ENCODE data around the gene TOR2A.

The TOR2A gene

DNA sequence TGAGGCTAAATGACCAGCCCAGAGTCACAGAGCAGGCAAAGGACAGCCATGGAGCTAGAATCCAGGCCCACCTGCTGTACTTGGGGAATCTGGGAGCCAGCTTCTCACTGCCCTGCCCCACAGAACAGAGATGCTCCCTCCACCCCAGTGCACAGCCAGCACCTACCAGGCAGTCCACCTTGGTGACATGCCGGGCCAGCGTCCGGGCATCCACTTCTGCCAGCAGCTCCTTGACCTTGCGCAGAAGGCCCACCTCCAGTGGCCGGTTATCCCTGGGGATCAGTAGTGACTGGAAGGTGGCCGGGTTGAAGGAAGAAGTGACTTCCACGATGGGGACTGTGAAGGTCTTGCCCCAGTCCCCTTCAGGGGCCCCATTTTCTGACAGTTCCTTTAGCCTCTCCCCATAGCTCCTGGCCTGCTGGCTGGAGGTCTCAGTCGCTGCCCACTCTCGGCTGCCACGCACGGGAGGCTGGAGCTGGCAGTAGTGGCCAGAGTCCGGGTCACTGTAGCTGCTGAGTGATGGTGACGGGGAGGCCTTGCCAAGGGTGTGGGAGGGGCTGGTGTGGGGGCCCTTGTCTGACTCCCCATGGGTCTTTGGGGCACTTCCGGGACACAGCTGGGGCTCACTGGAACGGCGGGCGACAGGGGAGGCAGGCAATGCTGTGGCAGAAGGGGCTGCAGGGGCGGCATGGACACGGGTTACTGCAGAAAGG lies 9.5 kb upstream of the TOR2A start:
- DNase-seq (ENCODE audit: low spot score), result no peak
- in situ Hi-C loops (cut with MboI; ENCODE audit: low sequenced_read_pairs, unreplicated experiment), result no loop called here

DNA sequence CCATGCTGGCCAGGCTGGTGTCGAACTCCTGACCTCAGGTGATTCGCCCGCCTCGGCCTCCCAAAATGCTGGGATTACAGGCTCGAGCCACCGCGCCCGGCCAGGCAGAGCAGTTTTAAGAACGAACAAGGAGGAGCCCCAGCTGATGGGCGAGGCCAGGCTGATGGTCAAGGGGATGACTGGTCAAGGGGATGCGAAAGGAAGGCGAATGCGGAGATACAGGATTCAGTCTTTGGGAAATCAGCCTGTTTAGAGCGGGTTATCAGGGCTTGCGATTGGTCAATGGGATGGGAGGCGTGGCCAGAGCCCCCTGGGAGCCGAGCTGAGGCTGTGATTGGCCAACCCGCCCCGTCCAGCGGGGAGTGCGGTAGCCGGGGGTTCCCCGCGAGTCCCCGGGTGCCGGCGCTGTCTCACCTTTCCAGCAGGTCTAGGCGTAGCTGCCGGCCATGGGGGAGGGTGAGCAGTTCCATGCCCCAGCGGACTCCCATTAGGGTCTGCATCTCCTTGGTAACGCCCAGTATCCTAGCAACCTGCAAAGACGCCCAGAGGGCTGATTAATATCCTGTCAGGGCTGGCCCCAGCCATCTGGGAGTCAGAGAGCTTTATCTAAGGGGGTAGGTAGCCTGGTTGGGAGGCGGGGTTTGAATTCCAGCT lies 7.5 kb upstream of the TOR2A start:
- in situ Hi-C loops (cut with MboI; ENCODE audit: low sequenced_read_pairs, unreplicated experiment), result no loop called here
- DNase-seq (ENCODE audit: low spot score), result no peak
- TF ChIP-seq, protein P1, sequence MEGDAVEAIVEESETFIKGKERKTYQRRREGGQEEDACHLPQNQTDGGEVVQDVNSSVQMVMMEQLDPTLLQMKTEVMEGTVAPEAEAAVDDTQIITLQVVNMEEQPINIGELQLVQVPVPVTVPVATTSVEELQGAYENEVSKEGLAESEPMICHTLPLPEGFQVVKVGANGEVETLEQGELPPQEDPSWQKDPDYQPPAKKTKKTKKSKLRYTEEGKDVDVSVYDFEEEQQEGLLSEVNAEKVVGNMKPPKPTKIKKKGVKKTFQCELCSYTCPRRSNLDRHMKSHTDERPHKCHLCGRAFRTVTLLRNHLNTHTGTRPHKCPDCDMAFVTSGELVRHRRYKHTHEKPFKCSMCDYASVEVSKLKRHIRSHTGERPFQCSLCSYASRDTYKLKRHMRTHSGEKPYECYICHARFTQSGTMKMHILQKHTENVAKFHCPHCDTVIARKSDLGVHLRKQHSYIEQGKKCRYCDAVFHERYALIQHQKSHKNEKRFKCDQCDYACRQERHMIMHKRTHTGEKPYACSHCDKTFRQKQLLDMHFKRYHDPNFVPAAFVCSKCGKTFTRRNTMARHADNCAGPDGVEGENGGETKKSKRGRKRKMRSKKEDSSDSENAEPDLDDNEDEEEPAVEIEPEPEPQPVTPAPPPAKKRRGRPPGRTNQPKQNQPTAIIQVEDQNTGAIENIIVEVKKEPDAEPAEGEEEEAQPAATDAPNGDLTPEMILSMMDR (IDR thresholded peaks at IDR 0.05; ENCODE audit: borderline replicate concordance, control extremely low read depth, extremely low read depth, insufficient read depth, missing control alignments), result no peak

More for the DNA sequence above, 9.5 kb upstream of the TOR2A start:
- TF ChIP-seq, protein P1 (IDR thresholded peaks at IDR 0.05; ENCODE audit: borderline replicate concordance, control extremely low read depth, extremely low read depth, insufficient read depth, missing control alignments), result no peak

DNA sequence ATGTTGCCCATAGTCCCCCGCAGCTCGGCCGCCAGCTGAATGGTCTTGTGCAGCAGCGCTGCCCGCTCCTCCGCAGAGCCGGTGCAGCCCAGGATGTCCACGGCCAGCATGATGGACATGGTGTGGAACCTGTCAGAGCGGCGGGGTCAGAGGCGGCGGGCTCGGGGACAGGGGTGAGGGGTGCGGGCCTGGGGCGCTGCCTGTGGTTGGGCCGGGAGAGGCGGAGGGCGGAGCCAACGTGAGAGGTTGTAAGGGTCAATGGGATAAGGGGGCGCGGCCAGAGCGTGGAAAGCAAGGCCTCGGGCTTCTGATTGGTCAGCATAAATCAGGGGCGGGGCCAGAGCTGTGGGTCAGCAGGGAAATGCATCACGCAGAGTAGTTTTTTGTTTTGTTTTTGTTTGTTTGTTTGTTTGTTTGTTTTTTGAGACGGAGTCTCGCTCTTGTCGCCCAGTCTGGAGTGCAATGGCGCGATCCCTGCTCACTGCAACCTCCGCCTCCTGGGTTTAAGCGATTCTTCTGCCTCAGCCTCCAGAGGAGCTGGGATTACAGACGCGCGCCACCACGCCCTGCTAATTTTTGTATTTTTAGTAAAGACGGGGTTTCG lies 6.8 kb upstream of the TOR2A start:
- TF ChIP-seq, protein P1 (IDR thresholded peaks at IDR 0.05; ENCODE audit: borderline replicate concordance, control extremely low read depth, extremely low read depth, insufficient read depth, missing control alignments), result no peak
- no peak for DNase-seq (ENCODE audit: low spot score)
- in situ Hi-C loops (cut with MboI; ENCODE audit: low sequenced_read_pairs, unreplicated experiment), result no loop called here

DNA sequence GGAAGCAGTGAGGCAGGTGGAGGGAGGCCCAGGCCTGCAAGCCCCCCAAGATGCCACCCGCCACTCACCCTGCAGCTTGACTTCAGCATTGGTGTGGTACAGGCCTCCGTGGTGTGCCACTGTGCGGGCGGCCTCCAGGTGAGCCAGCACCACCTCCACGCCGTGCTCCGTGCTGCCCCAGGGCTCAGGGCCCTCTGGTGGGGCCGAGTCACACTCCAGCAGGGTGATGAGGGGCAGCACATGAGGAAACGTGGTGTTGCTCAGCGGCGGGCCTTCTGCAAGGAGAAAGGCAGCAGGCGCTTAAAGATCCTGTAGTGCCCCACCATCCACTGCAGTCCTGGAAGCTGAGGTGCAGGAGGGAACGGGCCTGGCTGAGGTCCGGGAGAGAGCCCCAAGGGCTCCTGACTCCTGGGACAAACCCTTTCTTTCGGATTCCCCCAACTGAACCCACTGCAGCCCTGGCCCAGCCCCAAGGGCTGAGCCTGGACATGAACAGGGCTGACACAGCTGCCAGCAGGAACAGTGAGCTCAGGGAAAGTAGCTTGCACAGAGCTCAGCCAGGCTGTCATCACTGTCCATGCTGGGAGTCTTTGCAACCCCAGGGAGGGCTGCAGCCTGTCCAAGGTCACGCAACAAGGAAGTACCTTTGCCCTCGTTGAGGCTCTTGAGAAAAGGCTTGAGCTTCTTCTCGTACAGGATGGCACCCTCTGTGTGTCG lies 4.7 kb upstream of the TOR2A start:
- in situ Hi-C loops (cut with MboI; ENCODE audit: low sequenced_read_pairs, unreplicated experiment), result no loop called here
- TF ChIP-seq, protein P1 (IDR thresholded peaks at IDR 0.05; ENCODE audit: borderline replicate concordance, control extremely low read depth, extremely low read depth, insufficient read depth, missing control alignments), result no peak
- DNase-seq (ENCODE audit: low spot score), result no peak

DNA sequence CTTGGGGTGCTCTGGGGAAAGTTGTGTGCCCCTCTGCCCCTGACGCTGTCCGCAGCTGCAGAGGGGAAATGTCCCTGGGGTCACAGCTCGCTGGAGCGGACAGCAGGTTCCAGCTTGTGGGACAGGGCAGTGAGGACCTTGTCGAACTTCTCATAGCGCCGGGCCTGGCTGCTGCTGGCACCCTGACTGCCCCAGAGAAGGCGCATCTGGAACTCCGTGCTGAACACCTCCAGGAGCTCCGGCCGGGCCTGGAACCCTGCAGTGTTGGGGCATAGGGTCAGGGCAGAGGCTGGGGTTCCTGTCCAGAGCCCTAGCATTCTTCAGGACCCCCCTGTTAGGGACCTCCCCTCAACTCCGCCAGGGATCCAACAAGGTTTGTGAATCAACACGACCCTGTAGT lies 3.6 kb upstream of the TOR2A start:
- no peak for DNase-seq (ENCODE audit: low spot score)
- TF ChIP-seq, protein P1 (IDR thresholded peaks at IDR 0.05; ENCODE audit: borderline replicate concordance, control extremely low read depth, extremely low read depth, insufficient read depth, missing control alignments), result no peak

DNA sequence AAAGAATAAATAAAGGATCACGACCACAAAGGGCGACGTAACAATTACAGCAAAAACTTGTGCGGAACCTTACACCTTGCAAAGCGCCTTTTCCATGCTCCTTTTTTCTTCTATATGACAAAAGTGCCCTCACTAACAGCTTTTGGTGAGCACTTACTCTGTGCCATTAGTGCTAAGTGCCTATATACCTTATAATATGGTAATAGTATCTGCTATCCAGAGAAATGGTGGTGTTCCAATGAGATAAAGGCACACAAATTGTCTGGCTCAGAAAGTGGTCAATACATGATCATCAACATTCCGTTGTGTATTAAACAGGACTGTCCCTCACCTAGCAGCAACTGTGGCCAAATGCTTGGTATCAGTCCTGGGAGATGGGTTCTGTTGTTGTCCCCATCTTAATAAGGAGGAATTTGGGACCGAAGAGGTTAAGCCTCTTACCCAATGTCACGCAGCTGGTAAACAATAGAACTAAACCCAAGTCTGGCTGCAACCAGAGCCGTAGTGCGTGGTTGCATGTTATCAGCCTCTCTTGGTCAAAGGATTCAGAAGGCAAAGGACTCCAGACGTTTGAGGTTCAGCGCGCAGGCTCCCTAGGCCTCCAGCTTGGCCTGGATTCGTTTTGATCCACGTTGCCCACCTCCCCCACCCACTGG lies 564 bp upstream of the TOR2A start:
- TF ChIP-seq, protein P1 (IDR thresholded peaks at IDR 0.05; ENCODE audit: borderline replicate concordance, control extremely low read depth, extremely low read depth, insufficient read depth, missing control alignments), result no peak
- in situ Hi-C loops (cut with MboI; ENCODE audit: low sequenced_read_pairs, unreplicated experiment), result no loop called here
- no peak for DNase-seq (ENCODE audit: low spot score)

More for the DNA sequence above, 3.6 kb upstream of the TOR2A start:
- in situ Hi-C loops (cut with MboI; ENCODE audit: low sequenced_read_pairs, unreplicated experiment), result no loop called here

Measured in GM13976 (cell line).